Measurements from ENCODE around the gene CCNI.
"Not testable (repeated sequence)": the region's sequence is repeated elsewhere in the genome, so short reads cannot be mapped to it uniquely, and the experiment has no call there.

CCNI gene

GRCh38 chr4:77040270-77040669 is 35.5 kb downstream of the CCNI start:
- peak in 2 of 4 experiments; percentile 27 to 41 for DNase-seq

GRCh38 chr4:77039796-77040195 is 36.0 kb downstream of the CCNI start:
- peak in 2 of 4 experiments; percentile 35 to 40 for DNase-seq

- DNase-seq, result no peak
Observed at GRCh38 chr4:77037736-77038135, 38.1 kb downstream of the CCNI start.

GRCh38 chr4:77037168-77037567 is 38.6 kb downstream of the CCNI start:
- not testable (repeated sequence) for DNase-seq

- DNase-seq, result no peak
Observed at GRCh38 chr4:77036206-77036605, 39.6 kb downstream of the CCNI start.

GRCh38 chr4:77035153-77035552 is 40.6 kb downstream of the CCNI start:
- DNase-seq, result no peak

GRCh38 chr4:77031544-77031943 is 44.2 kb downstream of the CCNI start:
- no peak for DNase-seq

- DNase-seq, result not testable (repeated sequence)
Observed at GRCh38 chr4:77029757-77030156, 46.0 kb downstream of the CCNI start.

- DNase-seq, result no peak
Observed at GRCh38 chr4:77028246-77028645, 47.5 kb downstream of the CCNI start.

GRCh38 chr4:77026322-77026704 is 49.5 kb downstream of the CCNI start:
- no peak for DNase-seq

- DNase-seq, result no peak
Observed at GRCh38 chr4:77025643-77026321, 50.0 kb downstream of the CCNI start.

- no peak for DNase-seq
Observed at GRCh38 chr4:77023920-77024319, 51.9 kb downstream of the CCNI start.

GRCh38 chr4:77022560-77023179 is 53.1 kb downstream of the CCNI start:
- DNase-seq, result no peak

- peak in 3 of 4 experiments; percentile 19 to 51 (median 50) for DNase-seq
Observed at GRCh38 chr4:77021614-77022089, 54.1 kb downstream of the CCNI start.

GRCh38 chr4:77020017-77020416 is 55.8 kb downstream of the CCNI start:
- no peak for DNase-seq

GRCh38 chr4:77015390-77015789 is 60.4 kb downstream of the CCNI start:
- peak in 2 of 4 experiments; percentile 26 to 35 for DNase-seq

GRCh38 chr4:77014256-77014655 is 61.5 kb downstream of the CCNI start:
- DNase-seq, result peak in 1 of 4 experiments; percentile 15

GRCh38 chr4:77012726-77013125 is 63.1 kb downstream of the CCNI start:
- DNase-seq, result no peak

GRCh38 chr4:77010841-77011354 is 64.9 kb downstream of the CCNI start:
- no peak for DNase-seq

- DNase-seq, result peak; percentile 33 to 67 (median 63)
Observed at GRCh38 chr4:77009511-77010115, 66.2 kb downstream of the CCNI start.

GRCh38 chr4:77007358-77008230 is 68.2 kb downstream of the CCNI start:
- DNase-seq, result peak; percentile 70 to 89 (median 82)

- DNase-seq, result no peak
Observed at GRCh38 chr4:77006753-77007353, 68.9 kb downstream of the CCNI start.
